HCT116 (cell line): ENCODE measurements around the gene PDE4D. TPM values are rescaled to one million over a fixed set of nuclear protein-coding genes. Genes with fewer than 3 reads are reported as not detected.

Experiments
- ATAC-seq: fragments of 200-7000 bp; cut with Tn5 transposase; 2 replicates; pipeline ENCODE4 v1.9.1; 2020; ENCODE audit warnings: mild to moderate bottlenecking, moderate library complexity
- BruUV-seq: library from RNA; stranded (reverse); fragments of 400-500 nt; replicated peaks from 2 replicates; lab custom pipeline; 2021; lab: Mats Ljungman, UMichigan
- CTCF ChIA-PET: fragments of 300-600 bp; sonication (Branson Sonifier 250); formaldehyde crosslinking; loops from one replicate; lab custom pipeline; 2021; ENCODE audit warnings: antibody characterized with exemption; lab: Charles Lee
- POLR2A ChIA-PET: fragments of 300-600, 350-600 bp; sonication (Branson Sonifier 250); formaldehyde crosslinking; loops from one replicate; lab custom pipeline; 2021; ENCODE audit warnings: antibody characterized with exemption; lab: Charles Lee
- RAD21 ChIA-PET, 2 experiments: fragments of 300-600 bp; sonication (Branson Sonifier 250); formaldehyde crosslinking; loops; one replicate each; lab custom pipeline; 2023; ENCODE audit warnings: low total read pairs in 2 of 2; ENCODE audit not compliant: uncharacterized antibody in 2 of 2, unreplicated experiment in 2 of 2, low non-redundant PET in 1 of 2; lab: Charles Lee
- DNase-seq: peaks from one replicate; pipeline ENCODE4 v3.0.0-alpha.2; 2010; ENCODE audit warnings: low read depth, low spot score
- H2AFZ ChIP-seq: fragments of 200-600 bp; shearing (Covaris generic), sonication (generic); 2 replicates; pipeline ENCODE4 v1.6.1; 2017; ENCODE audit warnings: low read depth, mixed run types, mixed read lengths, antibody characterized with exemption, low read length; ENCODE audit not compliant: poor library complexity, severe bottlenecking
- H3K27ac ChIP-seq: 2 replicates; pipeline ENCODE4 v1.5.1; 2012; ENCODE audit warnings: low read depth, low read length
- H3K27me3 ChIP-seq: fragments of 200-600 bp; sonication (generic); 2 replicates; pipeline ENCODE4 v1.6.1; 2016; ENCODE audit warnings: mixed run types, low read length, mixed read lengths; ENCODE audit not compliant: insufficient read depth
- H3K36me3 ChIP-seq, 2 experiments: fragments of 200-500 bp in 1 of 2; fragments of 200-600 bp in 1 of 2; sonication (Bioruptor generic) in 1 of 2; sonication (generic) in 1 of 2; 2 replicates each; pipeline versions ENCODE4 v1.5.1 to v1.6.1; 2014 to 2016; ENCODE audit warnings: low read length in 2 of 2, inconsistent platforms in 1 of 2, mixed read lengths in 1 of 2, mixed run types in 1 of 2; ENCODE audit not compliant: insufficient read depth in 2 of 2, control insufficient read depth in 1 of 2
- H3K4me1 ChIP-seq, 2 experiments: fragments of 200-600 bp in 1 of 2; sonication (generic) in 1 of 2; 2 replicates each; pipeline versions ENCODE4 v1.5.1 to v1.6.1; 2012 to 2017; ENCODE audit warnings: low read length in 2 of 2, inconsistent platforms in 1 of 2, mild to moderate bottlenecking in 1 of 2, mixed read lengths in 1 of 2, mixed run types in 1 of 2, moderate library complexity in 1 of 2; ENCODE audit not compliant: insufficient read depth in 2 of 2, control insufficient read depth in 1 of 2
- H3K4me2 ChIP-seq: fragments of 200-600 bp; sonication (generic); 2 replicates; pipeline ENCODE4 v1.6.1; 2017; ENCODE audit warnings: mixed run types, low read length, mixed read lengths
- H3K4me3 ChIP-seq, 2 experiments: fragments of 200-600 bp in 1 of 2; sonication (generic) in 1 of 2; replicated peaks in 1 of 2; 2 replicates each; pipeline ENCODE4 v1.5.1; 2011 to 2016; ENCODE audit warnings: low read length in 2 of 2, control low read depth in 1 of 2, low read depth in 1 of 2, mild to moderate bottlenecking in 1 of 2, mixed read lengths in 1 of 2, mixed run types in 1 of 2
- H3K79me2 ChIP-seq: fragments of 200-600 bp; sonication (generic); 2 replicates; pipeline ENCODE4 v1.6.1; 2017; ENCODE audit warnings: mild to moderate bottlenecking, mixed run types, low read length, moderate library complexity, mixed read lengths; ENCODE audit not compliant: insufficient read depth
- H3K9ac ChIP-seq: fragments of 200-600 bp; sonication (generic); 2 replicates; pipeline ENCODE4 v1.6.1; 2016; ENCODE audit warnings: low read length, mixed read lengths
- H3K9me2 ChIP-seq: fragments of 200-600 bp; sonication (generic), shearing (Covaris generic); 2 replicates; pipeline ENCODE4 v1.6.1; 2017; ENCODE audit warnings: mixed run types, mild to moderate bottlenecking, moderate library complexity; ENCODE audit not compliant: insufficient read depth
- H3K9me3 ChIP-seq, 2 experiments: fragments of 200-500 bp in 1 of 2; fragments of 200-600 bp in 1 of 2; sonication (Bioruptor generic) in 1 of 2; sonication (generic) in 1 of 2; 2 replicates each; pipeline ENCODE4 v1.6.1; 2014 to 2017; ENCODE audit warnings: low read length in 2 of 2, mixed read lengths in 2 of 2, inconsistent platforms in 1 of 2, low read depth in 1 of 2, mild to moderate bottlenecking in 1 of 2, mixed run types in 1 of 2, moderate library complexity in 1 of 2; ENCODE audit not compliant: control insufficient read depth in 1 of 2, insufficient read depth in 1 of 2
- H4K20me1 ChIP-seq: fragments of 200-600 bp; sonication (generic), shearing (Covaris generic); 2 replicates; pipeline ENCODE4 v1.6.1; 2017; ENCODE audit warnings: mixed run types, mild to moderate bottlenecking, moderate library complexity; ENCODE audit not compliant: insufficient read depth
- ATF3 ChIP-seq: IDR thresholded peaks from 2 replicates; pipeline ENCODE4 v1.6.1; 2012
- CEBPB ChIP-seq: IDR thresholded peaks from 2 replicates; pipeline ENCODE4 v1.6.1; 2012; ENCODE audit warnings: low read depth
- CTCF ChIP-seq, 3 experiments: fragments of 200-600 bp in 1 of 3; sonication (generic) in 1 of 3; IDR thresholded peaks in 2 of 3; conservative IDR thresholded peaks in 1 of 3; 2 replicates each; pipeline ENCODE4 v1.5.1; 2012 to 2017; ENCODE audit warnings: low read depth in 2 of 3, low read length in 2 of 3, antibody characterized with exemption in 1 of 3, borderline replicate concordance in 1 of 3, control low read depth in 1 of 3, mild to moderate bottlenecking in 1 of 3, mixed read lengths in 1 of 3, mixed run types in 1 of 3, moderate library complexity in 1 of 3; ENCODE audit not compliant: insufficient read depth in 1 of 3
- EGR1 ChIP-seq: IDR thresholded peaks from 2 replicates; pipeline ENCODE4 v1.6.1; 2012; ENCODE audit warnings: low read depth
- ELF1 ChIP-seq: IDR thresholded peaks from 2 replicates; pipeline ENCODE4 v1.6.1; 2012; ENCODE audit warnings: low read depth, borderline replicate concordance
- JUND ChIP-seq: IDR thresholded peaks from 2 replicates; pipeline ENCODE4 v1.6.1; 2012
- MAX ChIP-seq: IDR thresholded peaks from 2 replicates; pipeline ENCODE4 v1.6.1; 2012
- POLR2A ChIP-seq: IDR thresholded peaks from 2 replicates; pipeline ENCODE4 v1.7.0; 2011; ENCODE audit warnings: borderline replicate concordance; ENCODE audit not compliant: insufficient read depth, insufficient read length; ENCODE audit errors: extremely low read depth
- POLR2AphosphoS5 ChIP-seq: IDR thresholded peaks from 2 replicates; pipeline ENCODE4 v1.6.1; 2011; ENCODE audit warnings: mild to moderate bottlenecking, low read depth, low read length, moderate library complexity
- REST ChIP-seq: IDR thresholded peaks from 2 replicates; pipeline ENCODE4 v1.6.1; 2012; ENCODE audit warnings: low read depth
- SIN3A ChIP-seq: IDR thresholded peaks from 2 replicates; pipeline ENCODE4 v1.6.1; 2012; ENCODE audit warnings: low read depth
- SP1 ChIP-seq: IDR thresholded peaks from 2 replicates; pipeline ENCODE4 v1.6.1; 2012; ENCODE audit warnings: low read depth
- SRF ChIP-seq: IDR thresholded peaks from 2 replicates; pipeline ENCODE4 v1.6.1; 2012; ENCODE audit warnings: low read depth
- TCF7L2 ChIP-seq: IDR thresholded peaks from 2 replicates; pipeline ENCODE4 v1.7.0; 2011; ENCODE audit warnings: borderline replicate concordance, inconsistent platforms; ENCODE audit not compliant: insufficient read depth, insufficient read length; ENCODE audit errors: extremely low read depth
- YY1 ChIP-seq: IDR thresholded peaks from 2 replicates; pipeline ENCODE4 v1.6.1; 2011; ENCODE audit warnings: low read length, low read depth, moderate library complexity, mild to moderate bottlenecking; ENCODE audit not compliant: insufficient replicate concordance; ENCODE audit errors: extremely low read depth
- ZBTB33 ChIP-seq: IDR thresholded peaks from 2 replicates; pipeline ENCODE4 v1.6.1; 2011; ENCODE audit warnings: mild to moderate bottlenecking, low read length, moderate library complexity; ENCODE audit not compliant: insufficient replicate concordance; ENCODE audit errors: extremely low read depth
- ZFX ChIP-seq: fragments of 450-650 bp; IDR thresholded peaks from 2 replicates; pipeline ENCODE4 v1.6.1; 2017
- ZNF274 ChIP-seq: fragments of 200-500 bp; sonication (Bioruptor generic); IDR thresholded peaks from 2 replicates; pipeline ENCODE4 v1.6.1; 2014; ENCODE audit warnings: mild to moderate bottlenecking, low read depth, low read length, inconsistent platforms
- intact Hi-C: fragments of 100-400 bp; cut with micrococcal nuclease; formaldehyde crosslinking; loops from 2 replicates; pipeline ENCODE4 v1.10.0; 2022
- total RNA-seq: library from RNA; stranded (reverse); gene quantifications from one replicate; pipeline ENCODE4 v1.2.1, GENCODE V29; 2021; ENCODE audit not compliant: unreplicated experiment

Gene PDE4D
- total RNA-seq, 1 experiment from 2014 or later = 1.1 TPM

GRCh38 chr5:59093329-59093728 is 800.2 kb downstream of the PDE4D start:
- no peaks in the 10 kb centered on the region for H3K36me3 ChIP-seq
- H3K79me2 ChIP-seq = no peaks in the 10 kb centered on the region
- intact Hi-C loops = no loop called here
- POLR2A ChIA-PET = no interaction called here
- no peak overlapping the region for H2AFZ ChIP-seq
- no peak overlapping the region for H3K9ac ChIP-seq
- no TSS peak for BruUV-seq
- ATAC-seq (no peak), DNase-seq (no peak)
- TF ChIP-seq POLR2A (no peak), MAX (no peak), POLR2AphosphoS5 (no peak), ZFX (no peak), SRF (no peak), SP1 (no peak), CTCF (IDR thresholded peaks at IDR 0.05 in 2 of 3, conservative IDR thresholded peaks at IDR 0.05 in 1 of 3; ENCODE audit: borderline replicate concordance in 1 of 3, insufficient read depth in 1 of 3, low read depth in 2 of 3, low read length in 2 of 3) (no peak), ZNF274 (no peak), REST (no peak), EGR1 (no peak), ZBTB33 (no peak), YY1 (no peak), ELF1 (no peak), JUND (no peak), TCF7L2 (no peak), ATF3 (no peak), CEBPB (no peak), SIN3A (no peak)
- H3K27ac ChIP-seq = no peak overlapping the region
- no peaks in the 10 kb centered on the region for H3K9me2 ChIP-seq
- H3K4me1 ChIP-seq = no peaks in the 10 kb centered on the region
- H3K9me3 ChIP-seq = no peaks in the 10 kb centered on the region
- H3K4me2 ChIP-seq = no peak overlapping the region
- RAD21 ChIA-PET = no interaction called here
- H3K27me3 ChIP-seq = peaks cover 55% of the 10 kb centered on the region
- CTCF ChIA-PET = no interaction called here
- H3K4me3 ChIP-seq = no peak overlapping the region
- H4K20me1 ChIP-seq = no peaks in the 10 kb centered on the region
